GM23338 (cell line): ENCODE measurements around the gene SLC38A10. TPM values are rescaled to one million over a fixed set of nuclear protein-coding genes. Genes with fewer than 3 reads are reported as not detected.

Experiments used
- ATAC-seq: fragments of 200-7000 bp; cut with Tn5 transposase; 3 replicates; pipeline ENCODE4 v1.9.1; 2020
- DNase-seq: peaks from one replicate; pipeline ENCODE4 v3.0.0-alpha.2; 2015; ENCODE audit warnings: low spot score
- H2AFZ ChIP-seq: fragments of 200-600 bp; sonication (generic); 2 replicates; pipeline ENCODE4 v1.8.0; 2016; ENCODE audit warnings: antibody characterized with exemption, mild to moderate bottlenecking, moderate library complexity
- H3F3A ChIP-seq: fragments of 200-600 bp; sonication (generic); replicated peaks from 2 replicates; pipeline ENCODE4 v1.8.0; 2017; ENCODE audit warnings: antibody characterized with exemption, mixed run types, low read depth
- H3K27ac ChIP-seq: fragments of 200-600 bp; sonication (generic); 2 replicates; pipeline ENCODE4 v1.6.1; 2016; ENCODE audit warnings: low read depth
- H3K27me3 ChIP-seq: fragments of 200-600 bp; sonication (generic); 2 replicates; pipeline ENCODE4 v1.8.0; 2016; ENCODE audit warnings: mild to moderate bottlenecking, mixed run types, moderate library complexity; ENCODE audit not compliant: insufficient read depth
- H3K36me3 ChIP-seq: fragments of 200-600 bp; sonication (generic); 2 replicates; pipeline ENCODE4 v1.8.0; 2016; ENCODE audit warnings: mild to moderate bottlenecking; ENCODE audit not compliant: insufficient read depth
- H3K4me1 ChIP-seq: fragments of 200-600 bp; sonication (generic); 2 replicates; pipeline ENCODE4 v1.8.0; 2016; ENCODE audit warnings: mild to moderate bottlenecking, moderate library complexity; ENCODE audit not compliant: insufficient read depth
- H3K4me2 ChIP-seq: fragments of 200-600 bp; sonication (generic); 2 replicates; pipeline ENCODE4 v1.7.1; 2017; ENCODE audit warnings: mixed run types
- H3K4me3 ChIP-seq: fragments of 200-600 bp; sonication (generic); 2 replicates; pipeline ENCODE4 v1.6.1; 2016; ENCODE audit warnings: mixed run types
- H3K79me2 ChIP-seq: fragments of 200-600 bp; sonication (generic); replicated peaks from 2 replicates; pipeline ENCODE4 v1.8.0; 2017; ENCODE audit warnings: mild to moderate bottlenecking; ENCODE audit not compliant: insufficient read depth
- H3K9me2 ChIP-seq: fragments of 200-600 bp; sonication (generic); 2 replicates; pipeline ENCODE4 v1.8.0; 2017; ENCODE audit not compliant: insufficient read depth
- H4K20me1 ChIP-seq: fragments of 200-600 bp; sonication (generic); replicated peaks from 2 replicates; pipeline ENCODE4 v1.8.0; 2017; ENCODE audit warnings: mild to moderate bottlenecking; ENCODE audit not compliant: insufficient read depth
- H3K27ac Mint-ChIP-seq: 2 replicates; pipeline ENCODE4 v1.8.0; 2020; ENCODE audit warnings: inconsistent platforms, mild to moderate bottlenecking, moderate library complexity, mixed read lengths
- H3K27me3 Mint-ChIP-seq: 3 replicates; pipeline ENCODE4 v1.8.0; 2022; ENCODE audit warnings: low read depth, mild to moderate bottlenecking, moderate library complexity, mixed read lengths, inconsistent platforms; ENCODE audit not compliant: insufficient read depth, poor library complexity
- H3K36me3 Mint-ChIP-seq: 3 replicates; pipeline ENCODE4 v1.8.0; 2021; ENCODE audit warnings: low read depth, mild to moderate bottlenecking, inconsistent platforms, moderate library complexity, mixed read lengths
- H3K4me1 Mint-ChIP-seq: 3 replicates; pipeline ENCODE4 v1.8.0; 2020; ENCODE audit warnings: mild to moderate bottlenecking, inconsistent platforms, mixed read lengths
- H3K4me3 Mint-ChIP-seq: 3 replicates; pipeline ENCODE4 v1.8.0; 2021; ENCODE audit warnings: moderate library complexity, mild to moderate bottlenecking, inconsistent platforms, mixed read lengths
- H3K9me3 Mint-ChIP-seq: 3 replicates; pipeline ENCODE4 v1.8.0; 2020; ENCODE audit warnings: moderate library complexity, mild to moderate bottlenecking, inconsistent platforms, mixed read lengths
- CREB1 ChIP-seq: fragments of 250-450 bp; sonication (Bioruptor Pico); IDR thresholded peaks from 2 replicates; pipeline ENCODE4 v1.5.0; 2020; ENCODE audit warnings: low read depth, mild to moderate bottlenecking, moderate library complexity
- ETS1 ChIP-seq: IDR thresholded peaks from 2 replicates; pipeline ENCODE4 v1.6.1; 2016; ENCODE audit warnings: antibody characterized with exemption
- EZH2 ChIP-seq: fragments of 200-600 bp; sonication (generic); IDR thresholded peaks from one replicate; pipeline ENCODE4 v1.8.0; 2017; ENCODE audit warnings: antibody characterized with exemption, mild to moderate bottlenecking, low read depth; ENCODE audit not compliant: unreplicated experiment
- EZH2phosphoT487 ChIP-seq: fragments of 200-600 bp; sonication (generic); IDR thresholded peaks from one replicate; pipeline ENCODE4 v1.8.1; 2018; ENCODE audit warnings: antibody characterized with exemption; ENCODE audit not compliant: unreplicated experiment
- JUNB ChIP-seq: IDR thresholded peaks from one replicate; pipeline ENCODE4 v1.6.1; 2016; ENCODE audit warnings: antibody characterized with exemption; ENCODE audit not compliant: unreplicated experiment
- NANOG ChIP-seq: IDR thresholded peaks from 2 replicates; pipeline ENCODE4 v1.6.1; 2016; ENCODE audit warnings: antibody characterized with exemption, borderline replicate concordance
- POLR2AphosphoS5 ChIP-seq: IDR thresholded peaks from 2 replicates; pipeline ENCODE4 v1.6.1; 2016; ENCODE audit warnings: antibody characterized with exemption, low read depth
- STAT1 ChIP-seq: IDR thresholded peaks from one replicate; pipeline ENCODE4 v1.6.1; 2016; ENCODE audit warnings: antibody characterized with exemption; ENCODE audit not compliant: unreplicated experiment
- ZNF114 ChIP-seq: fragments of 250-450 bp; sonication (Bioruptor Pico); IDR thresholded peaks from 2 replicates; pipeline ENCODE4 v1.5.0; 2020; ENCODE audit warnings: mild to moderate bottlenecking, moderate library complexity
- ZNF331 ChIP-seq: fragments of 250-450 bp; sonication (Bioruptor Pico); IDR thresholded peaks from 2 replicates; pipeline ENCODE4 v1.5.0; 2020; ENCODE audit warnings: low read depth, mild to moderate bottlenecking, moderate library complexity
- ZNF462 ChIP-seq: fragments of 250-450 bp; sonication (Bioruptor Pico); IDR thresholded peaks from 2 replicates; pipeline ENCODE4 v1.5.0; 2020; ENCODE audit warnings: mild to moderate bottlenecking, moderate library complexity
- polyA plus RNA-seq: library from polyadenylated mRNA; unstranded; fragments of >200 nt; fragmentation: Nextera tagmentation; extraction: Ambion mirVana; gene quantifications from 2 replicates; pipeline ENCODE4 v1.2.1, GENCODE V29; 2016
- total RNA-seq: library from RNA; depleted of rRNA; stranded (reverse); fragments of >200 nt; shearing (Covaris generic); gene quantifications from 2 replicates; pipeline ENCODE4 v1.2.3, GENCODE V29; 2014
- TF ChIP-seq, protein P1 (sequence below): IDR thresholded peaks from one replicate; pipeline ENCODE4 v1.6.1; 2018; ENCODE audit warnings: antibody characterized with exemption; ENCODE audit not compliant: unreplicated experiment
- TF ChIP-seq, protein P2 (sequence below), 2 experiments: fragments of 200-600 bp in 1 of 2; sonication (generic) in 1 of 2; conservative IDR thresholded peaks; 2 replicates each; pipeline versions ENCODE4 v1.5.1 to v1.6.1; 2016 to 2017; ENCODE audit warnings: antibody characterized with exemption in 2 of 2, low read depth in 2 of 2, mild to moderate bottlenecking in 2 of 2, moderate library complexity in 1 of 2

SLC38A10 gene
- total and polyA plus RNA-seq, 2 experiments from 2014 or later: 17.1 to 55.8 TPM

GRCh38 chr17:81249223-81250040 lies 45.7 kb downstream of the SLC38A10 start:
- DNase-seq: no peak
- H3F3A ChIP-seq: 0 out of 2 replicates have a peak, but pooled peaks cover 2% of the 10 kb centered on the region
- 0 out of 2 replicates have a peak, but pooled peaks cover 6% of the 10 kb centered on the region for H4K20me1 ChIP-seq
- H3K79me2 ChIP-seq: no peaks in the 10 kb centered on the region
- no peak overlapping the region for H3K4me3 ChIP-seq
- H3K27me3 Mint-ChIP-seq: peaks cover 26% of the 10 kb centered on the region
- no peaks in the 10 kb centered on the region for H3K36me3 ChIP-seq
- H3K4me2 ChIP-seq: no peak overlapping the region
- H3K9me3 Mint-ChIP-seq: peaks cover 3% of the 10 kb centered on the region; the same call in 1 of the 3 replicates
- H3K4me1 ChIP-seq: peaks cover under 1% of the 10 kb centered on the region; the same call in 1 of the 2 replicates
- H3K36me3 Mint-ChIP-seq: peaks cover 6% of the 10 kb centered on the region; the same call in 2 of the 3 replicates
- no peaks in the 10 kb centered on the region for H3K27me3 ChIP-seq
- H3K27ac ChIP-seq: no peak overlapping the region
- ATAC-seq: no peak
- H3K27ac Mint-ChIP-seq: no peak overlapping the region
- H3K4me1 Mint-ChIP-seq: peaks cover 23% of the 10 kb centered on the region
- H2AFZ ChIP-seq: no peak overlapping the region
- TF ChIP-seq, protein P1, sequence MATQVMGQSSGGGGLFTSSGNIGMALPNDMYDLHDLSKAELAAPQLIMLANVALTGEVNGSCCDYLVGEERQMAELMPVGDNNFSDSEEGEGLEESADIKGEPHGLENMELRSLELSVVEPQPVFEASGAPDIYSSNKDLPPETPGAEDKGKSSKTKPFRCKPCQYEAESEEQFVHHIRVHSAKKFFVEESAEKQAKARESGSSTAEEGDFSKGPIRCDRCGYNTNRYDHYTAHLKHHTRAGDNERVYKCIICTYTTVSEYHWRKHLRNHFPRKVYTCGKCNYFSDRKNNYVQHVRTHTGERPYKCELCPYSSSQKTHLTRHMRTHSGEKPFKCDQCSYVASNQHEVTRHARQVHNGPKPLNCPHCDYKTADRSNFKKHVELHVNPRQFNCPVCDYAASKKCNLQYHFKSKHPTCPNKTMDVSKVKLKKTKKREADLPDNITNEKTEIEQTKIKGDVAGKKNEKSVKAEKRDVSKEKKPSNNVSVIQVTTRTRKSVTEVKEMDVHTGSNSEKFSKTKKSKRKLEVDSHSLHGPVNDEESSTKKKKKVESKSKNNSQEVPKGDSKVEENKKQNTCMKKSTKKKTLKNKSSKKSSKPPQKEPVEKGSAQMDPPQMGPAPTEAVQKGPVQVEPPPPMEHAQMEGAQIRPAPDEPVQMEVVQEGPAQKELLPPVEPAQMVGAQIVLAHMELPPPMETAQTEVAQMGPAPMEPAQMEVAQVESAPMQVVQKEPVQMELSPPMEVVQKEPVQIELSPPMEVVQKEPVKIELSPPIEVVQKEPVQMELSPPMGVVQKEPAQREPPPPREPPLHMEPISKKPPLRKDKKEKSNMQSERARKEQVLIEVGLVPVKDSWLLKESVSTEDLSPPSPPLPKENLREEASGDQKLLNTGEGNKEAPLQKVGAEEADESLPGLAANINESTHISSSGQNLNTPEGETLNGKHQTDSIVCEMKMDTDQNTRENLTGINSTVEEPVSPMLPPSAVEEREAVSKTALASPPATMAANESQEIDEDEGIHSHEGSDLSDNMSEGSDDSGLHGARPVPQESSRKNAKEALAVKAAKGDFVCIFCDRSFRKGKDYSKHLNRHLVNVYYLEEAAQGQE: no peak
- TF ChIP-seq ZNF462 (no peak), ZNF114 (no peak), JUNB (no peak), STAT1 (no peak), POLR2AphosphoS5 (no peak), ZNF331 (CRISPR knock-in tag) (no peak), CREB1 (no peak), NANOG (no peak), EZH2 (no peak), EZH2phosphoT487 (no peak), ETS1 (no peak)
- TF ChIP-seq, protein P2, sequence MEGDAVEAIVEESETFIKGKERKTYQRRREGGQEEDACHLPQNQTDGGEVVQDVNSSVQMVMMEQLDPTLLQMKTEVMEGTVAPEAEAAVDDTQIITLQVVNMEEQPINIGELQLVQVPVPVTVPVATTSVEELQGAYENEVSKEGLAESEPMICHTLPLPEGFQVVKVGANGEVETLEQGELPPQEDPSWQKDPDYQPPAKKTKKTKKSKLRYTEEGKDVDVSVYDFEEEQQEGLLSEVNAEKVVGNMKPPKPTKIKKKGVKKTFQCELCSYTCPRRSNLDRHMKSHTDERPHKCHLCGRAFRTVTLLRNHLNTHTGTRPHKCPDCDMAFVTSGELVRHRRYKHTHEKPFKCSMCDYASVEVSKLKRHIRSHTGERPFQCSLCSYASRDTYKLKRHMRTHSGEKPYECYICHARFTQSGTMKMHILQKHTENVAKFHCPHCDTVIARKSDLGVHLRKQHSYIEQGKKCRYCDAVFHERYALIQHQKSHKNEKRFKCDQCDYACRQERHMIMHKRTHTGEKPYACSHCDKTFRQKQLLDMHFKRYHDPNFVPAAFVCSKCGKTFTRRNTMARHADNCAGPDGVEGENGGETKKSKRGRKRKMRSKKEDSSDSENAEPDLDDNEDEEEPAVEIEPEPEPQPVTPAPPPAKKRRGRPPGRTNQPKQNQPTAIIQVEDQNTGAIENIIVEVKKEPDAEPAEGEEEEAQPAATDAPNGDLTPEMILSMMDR (conservative IDR thresholded peaks at IDR 0.05; ENCODE audit: low read depth in 2 of 2): no peak
- H3K9me2 ChIP-seq: peaks cover 5% of the 10 kb centered on the region
- no peak overlapping the region for H3K4me3 Mint-ChIP-seq
